Smooth muscle cell (in vitro differentiated cells): ENCODE data around the gene ECHDC3. TPM values are rescaled to one million over a fixed set of nuclear protein-coding genes. Genes with fewer than 3 reads are reported as not detected.

Experiments
- DNase-seq: peaks from one replicate; lab custom pipeline; 2025; ENCODE audit not compliant: unreplicated experiment; lab: John Stamatoyannopoulos, UW
- H2AFZ ChIP-seq: fragments of 200-600 bp; sonication (generic); 2 replicates; pipeline ENCODE4 v1.6.0; 2016; ENCODE audit warnings: antibody characterized with exemption, low read depth, mild to moderate bottlenecking
- H3F3A ChIP-seq: fragments of 200-600 bp; sonication (generic); 2 replicates; pipeline ENCODE4 v1.6.0; 2017; ENCODE audit warnings: antibody characterized with exemption, low read depth
- H3K27ac ChIP-seq: fragments of 200-600 bp; sonication (generic); 2 replicates; pipeline ENCODE4 v1.5.1; 2016; ENCODE audit warnings: low read depth, mild to moderate bottlenecking
- H3K27me3 ChIP-seq: fragments of 200-600 bp; sonication (generic); 2 replicates; pipeline ENCODE4 v1.6.1; 2016; ENCODE audit warnings: low read depth, mild to moderate bottlenecking
- H3K36me3 ChIP-seq: fragments of 200-600 bp; sonication (generic); 2 replicates; pipeline ENCODE4 v1.5.1; 2016; ENCODE audit warnings: low read depth
- H3K4me1 ChIP-seq: fragments of 200-600 bp; sonication (generic); 2 replicates; pipeline ENCODE4 v1.5.1; 2016; ENCODE audit warnings: low read depth
- H3K4me2 ChIP-seq: fragments of 200-600 bp; sonication (generic); 2 replicates; pipeline ENCODE4 v1.6.0; 2016; ENCODE audit warnings: mild to moderate bottlenecking
- H3K4me3 ChIP-seq: fragments of 200-600 bp; sonication (generic); 2 replicates; pipeline ENCODE4 v1.5.1; 2016; ENCODE audit warnings: mild to moderate bottlenecking
- H3K79me2 ChIP-seq: fragments of 200-600 bp; sonication (generic); 2 replicates; pipeline ENCODE4 v1.6.0; 2016; ENCODE audit warnings: low read depth, mild to moderate bottlenecking
- H3K9ac ChIP-seq: fragments of 200-600 bp; sonication (generic); 2 replicates; pipeline ENCODE4 v1.6.0; 2016; ENCODE audit warnings: low read depth
- H3K9me3 ChIP-seq: fragments of 200-600 bp; sonication (generic); replicated peaks from 2 replicates; pipeline ENCODE4 v1.5.1; 2016; ENCODE audit warnings: low read depth
- H4K20me1 ChIP-seq: fragments of 200-600 bp; sonication (generic); 2 replicates; pipeline ENCODE4 v1.6.0; 2016; ENCODE audit warnings: low read depth
- WGBS: methylation state at CpG from one replicate; pipeline ENCODE4 v1.1.7; 2016; ENCODE audit warnings: low lambda C conversion rate; 5-methylcytosine and 5-hydroxymethylcytosine counted together
- polyA plus RNA-seq: library from polyadenylated mRNA; unstranded; fragments of >200 nt; fragmentation: Nextera tagmentation; extraction: Ambion mirVana; gene quantifications from 2 replicates; pipeline ENCODE4 v1.2.1, GENCODE V29; 2016
- total RNA-seq: library from RNA; depleted of rRNA; stranded (reverse); fragments of >200 nt; gene quantifications from 2 replicates; pipeline ENCODE4 v1.2.3, GENCODE V29; 2014
- TF ChIP-seq, protein P1 (sequence below): fragments of 200-600 bp; sonication (generic); IDR thresholded peaks from 2 replicates; pipeline ENCODE4 v1.5.1; 2017; ENCODE audit warnings: borderline replicate concordance, mild to moderate bottlenecking, antibody characterized with exemption; ENCODE audit not compliant: insufficient read depth, poor library complexity, severe bottlenecking

The ECHDC3 gene
- total and polyA plus RNA-seq, 2 experiments from 2014 or later = 8.7 to 10.2 TPM

DNA sequence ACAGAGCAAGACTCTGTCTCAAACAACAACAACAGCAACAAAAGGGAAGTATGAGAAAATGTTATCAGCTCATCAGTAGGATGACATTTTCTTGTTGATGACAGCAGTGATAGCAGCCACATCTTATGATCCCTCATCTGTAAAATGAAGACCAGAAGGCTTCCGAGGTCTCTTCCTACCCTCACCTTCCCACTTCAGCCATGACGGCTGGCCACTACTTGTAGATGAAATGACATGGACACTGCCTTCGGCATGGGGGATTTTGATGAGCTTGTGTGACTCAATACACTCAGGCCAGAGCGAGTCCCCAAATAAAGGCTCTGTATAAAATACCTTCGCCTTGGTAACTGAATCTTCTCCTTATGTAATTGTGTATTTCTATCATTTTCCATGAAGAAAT lies 6.7 kb downstream of the ECHDC3 start:
- DNase-seq = no peak
- Histone ChIP-seq H3K27ac (no peak overlapping the region), H3K27me3 (no peaks in the 10 kb centered on the region), H2AFZ (no peak overlapping the region), H3K9ac (no peak overlapping the region), H4K20me1 (no peaks in the 10 kb centered on the region), H3K4me3 (no peak overlapping the region), H3F3A (no peaks in the 10 kb centered on the region), H3K79me2 (no peaks in the 10 kb centered on the region), H3K9me3 (no peaks in the 10 kb centered on the region), H3K4me1 (no peaks in the 10 kb centered on the region), H3K4me2 (no peak overlapping the region), H3K36me3 (no peaks in the 10 kb centered on the region)
- 77% methylated on average over 5 of the region's 5 CpGs for WGBS
- TF ChIP-seq, protein P1, sequence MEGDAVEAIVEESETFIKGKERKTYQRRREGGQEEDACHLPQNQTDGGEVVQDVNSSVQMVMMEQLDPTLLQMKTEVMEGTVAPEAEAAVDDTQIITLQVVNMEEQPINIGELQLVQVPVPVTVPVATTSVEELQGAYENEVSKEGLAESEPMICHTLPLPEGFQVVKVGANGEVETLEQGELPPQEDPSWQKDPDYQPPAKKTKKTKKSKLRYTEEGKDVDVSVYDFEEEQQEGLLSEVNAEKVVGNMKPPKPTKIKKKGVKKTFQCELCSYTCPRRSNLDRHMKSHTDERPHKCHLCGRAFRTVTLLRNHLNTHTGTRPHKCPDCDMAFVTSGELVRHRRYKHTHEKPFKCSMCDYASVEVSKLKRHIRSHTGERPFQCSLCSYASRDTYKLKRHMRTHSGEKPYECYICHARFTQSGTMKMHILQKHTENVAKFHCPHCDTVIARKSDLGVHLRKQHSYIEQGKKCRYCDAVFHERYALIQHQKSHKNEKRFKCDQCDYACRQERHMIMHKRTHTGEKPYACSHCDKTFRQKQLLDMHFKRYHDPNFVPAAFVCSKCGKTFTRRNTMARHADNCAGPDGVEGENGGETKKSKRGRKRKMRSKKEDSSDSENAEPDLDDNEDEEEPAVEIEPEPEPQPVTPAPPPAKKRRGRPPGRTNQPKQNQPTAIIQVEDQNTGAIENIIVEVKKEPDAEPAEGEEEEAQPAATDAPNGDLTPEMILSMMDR = no peak

GRCh38 chr10:11750420-11750819 lies 8.2 kb downstream of the ECHDC3 start:
- Histone ChIP-seq H3K9ac (no peak overlapping the region), H4K20me1 (no peaks in the 10 kb centered on the region), H3K4me3 (no peak overlapping the region), H3K36me3 (no peaks in the 10 kb centered on the region), H3K4me1 (no peaks in the 10 kb centered on the region), H3K27ac (no peak overlapping the region), H3F3A (no peaks in the 10 kb centered on the region), H3K4me2 (no peak overlapping the region), H3K9me3 (no peaks in the 10 kb centered on the region), H3K27me3 (no peaks in the 10 kb centered on the region), H2AFZ (no peak overlapping the region), H3K79me2 (no peaks in the 10 kb centered on the region)
- 96% methylated on average over 2 of the region's 2 CpGs for WGBS
- TF ChIP-seq, protein P1 = no peak
- DNase-seq = no peak

- Histone ChIP-seq H3K4me2 (no peak overlapping the region), H4K20me1 (no peaks in the 10 kb centered on the region), H3K27ac (no peak overlapping the region), H3K79me2 (no peaks in the 10 kb centered on the region), H3K4me3 (no peak overlapping the region), H3K27me3 (no peaks in the 10 kb centered on the region), H2AFZ (no peak overlapping the region), H3F3A (peaks cover 8% of the 10 kb centered on the region), H3K9ac (no peak overlapping the region), H3K4me1 (peaks cover 10% of the 10 kb centered on the region), H3K9me3 (no peaks in the 10 kb centered on the region), H3K36me3 (no peaks in the 10 kb centered on the region)
- TF ChIP-seq, protein P1 = no peak
- no peak for DNase-seq
- WGBS = 0% methylated on average over 1 of the region's 1 CpG
Measured at GRCh38 chr10:11754173-11754572, 12.0 kb downstream of the ECHDC3 start.

DNA sequence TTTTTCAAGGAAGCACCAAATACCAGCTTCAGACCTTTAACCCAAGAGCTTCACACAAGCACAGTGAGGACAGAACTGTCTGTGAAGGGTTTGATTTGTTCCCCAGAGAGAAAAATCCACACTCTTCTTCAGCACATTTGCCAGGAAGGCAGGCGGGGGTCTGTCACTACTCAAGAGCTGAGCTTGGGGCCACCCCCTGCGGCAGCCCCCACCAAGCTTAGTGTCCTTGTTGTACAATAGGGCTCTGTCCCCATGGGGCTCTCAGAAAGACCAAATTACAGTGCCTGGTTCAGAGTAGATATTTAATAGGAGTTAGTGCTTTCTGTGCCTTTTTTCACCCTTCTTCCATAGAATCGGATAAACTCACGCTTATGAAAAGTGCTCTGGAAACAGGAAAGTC lies 12.4 kb downstream of the ECHDC3 start:
- peaks cover 10% of the 10 kb centered on the region for H3K4me1 ChIP-seq
- 91% methylated on average over 4 of the region's 4 CpGs for WGBS
- H3K9me3 ChIP-seq = no peaks in the 10 kb centered on the region
- H3K79me2 ChIP-seq = no peaks in the 10 kb centered on the region
- DNase-seq = no peak
- H3K27ac ChIP-seq = no peak overlapping the region
- no peak overlapping the region for H3K4me3 ChIP-seq
- no peaks in the 10 kb centered on the region for H4K20me1 ChIP-seq
- TF ChIP-seq, protein P1 = no peak
- peaks cover 8% of the 10 kb centered on the region for H3F3A ChIP-seq
- no peaks in the 10 kb centered on the region for H3K27me3 ChIP-seq
- no peaks in the 10 kb centered on the region for H3K36me3 ChIP-seq
- no peak overlapping the region for H3K4me2 ChIP-seq
- no peak overlapping the region for H2AFZ ChIP-seq
- H3K9ac ChIP-seq = no peak overlapping the region
